Epithelial cell of prostate (primary cell): ENCODE measurements around the gene COL1A1.

Experiments used
- DNase-seq: peaks from one replicate; pipeline ENCODE4 v3.0.0-alpha.2; 2011; ENCODE audit warnings: low read depth, low spot score
- H3K27ac ChIP-seq: fragments of 450-650 bp; 2 replicates; pipeline ENCODE4 v1.5.1; 2017; ENCODE audit warnings: mild to moderate bottlenecking

The COL1A1 gene

GRCh38 chr17:50188921-50189549 lies 12.4 kb downstream of the COL1A1 start:
- no peak for DNase-seq
- no peak overlapping the region for H3K27ac ChIP-seq

- no peak for DNase-seq
- no peak overlapping the region for H3K27ac ChIP-seq
Measured at GRCh38 chr17:50188531-50188920, 12.9 kb downstream of the COL1A1 start.

- no peak for DNase-seq
- H3K27ac ChIP-seq = no peak overlapping the region
Measured at GRCh38 chr17:50187751-50188530, 13.5 kb downstream of the COL1A1 start.

GRCh38 chr17:50187394-50187725 lies 14.1 kb downstream of the COL1A1 start:
- DNase-seq = no peak
- no peak overlapping the region for H3K27ac ChIP-seq

- H3K27ac ChIP-seq = no peak overlapping the region
- DNase-seq = no peak
Measured at GRCh38 chr17:50186661-50187393, 14.6 kb downstream of the COL1A1 start.

GRCh38 chr17:50185631-50186471 lies 15.6 kb downstream of the COL1A1 start:
- H3K27ac ChIP-seq = no peak overlapping the region
- no peak for DNase-seq

- DNase-seq = no peak
Measured at GRCh38 chr17:50184611-50185398, 16.6 kb downstream of the COL1A1 start.

GRCh38 chr17:50184064-50184463 lies 17.4 kb downstream of the COL1A1 start:
- no peak overlapping the region for H3K27ac ChIP-seq
- no peak for DNase-seq

More at GRCh38 chr17:50184611-50185398, 16.6 kb downstream of the COL1A1 start:
- H3K27ac ChIP-seq = no peak overlapping the region

- no peak for DNase-seq
- no peak overlapping the region for H3K27ac ChIP-seq
Measured at GRCh38 chr17:50183421-50183994, 17.9 kb downstream of the COL1A1 start.

GRCh38 chr17:50182783-50183420 lies 18.5 kb downstream of the COL1A1 start:
- no peak for DNase-seq
- H3K27ac ChIP-seq = no peak overlapping the region

GRCh38 chr17:50181591-50182560 lies 19.6 kb downstream of the COL1A1 start:
- DNase-seq = no peak
- no peak overlapping the region for H3K27ac ChIP-seq

GRCh38 chr17:50181144-50181543 lies 20.3 kb downstream of the COL1A1 start:
- no peak for DNase-seq
- no peak overlapping the region for H3K27ac ChIP-seq

GRCh38 chr17:50180620-50181019 lies 20.8 kb downstream of the COL1A1 start:
- DNase-seq = no peak
- no peak overlapping the region for H3K27ac ChIP-seq

GRCh38 chr17:50180111-50180510 lies 21.3 kb downstream of the COL1A1 start:
- H3K27ac ChIP-seq = no peak overlapping the region
- no peak for DNase-seq

- peak overlapping the region; percentile 79 for H3K27ac ChIP-seq
- peak; percentile 97 for DNase-seq
Measured at GRCh38 chr17:50177983-50178834, 23.2 kb downstream of the COL1A1 start.

- H3K27ac ChIP-seq = peak overlapping the region; percentile 79
- no peak for DNase-seq
Measured at GRCh38 chr17:50177476-50177875, 24.0 kb downstream of the COL1A1 start.
